ENCODE data around the gene LRRC45.
"Not testable (repeated sequence)": the region's sequence is repeated elsewhere in the genome, so short reads cannot be mapped to it uniquely, and the experiment has no call there.

LRRC45 gene

DNA sequence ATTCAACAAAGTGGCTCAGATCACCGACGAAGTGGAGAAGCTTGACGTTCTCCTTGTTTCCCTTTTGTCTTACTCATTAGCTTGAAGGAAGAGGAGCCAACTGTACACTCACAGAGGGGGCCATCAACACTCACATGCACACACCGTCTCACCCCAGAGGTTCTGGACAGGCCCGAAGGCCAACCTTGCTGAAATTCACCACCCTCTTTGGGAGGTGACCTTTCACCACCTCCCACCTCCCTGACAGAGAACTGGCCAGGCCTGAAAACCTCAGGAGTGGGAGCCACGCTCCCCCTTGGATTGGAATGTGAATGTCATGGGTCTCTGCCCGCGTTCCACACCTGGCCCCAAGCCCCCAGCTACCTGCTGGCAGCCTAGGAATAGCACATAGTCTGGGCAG, 12.4 kb downstream of the LRRC45 start:
- no peaks in the 10 kb centered on the region for H3K9me3 ChIP-seq (ENCODE audit: control insufficient read depth in 2 of 2, low read length in 2 of 2)
- H3K4me3 ChIP-seq (ENCODE audit: low read length in 2 of 2): no peak overlapping the region
- H3K4me1 ChIP-seq (ENCODE audit: control insufficient read depth in 2 of 2, insufficient read depth in 2 of 2, low read length in 2 of 2): peaks cover 22 to 23% of the 10 kb centered on the region in 2 donors
- no peak overlapping the region for H3K9ac ChIP-seq (ENCODE audit: low read depth in 1 of 2, low read length in 2 of 2)
- H3K27ac ChIP-seq (ENCODE audit: low read depth in 2 of 2, low read length in 2 of 2): no peak overlapping the region
- no peaks in the 10 kb centered on the region for H3K27me3 ChIP-seq (ENCODE audit: control insufficient read depth in 2 of 2, insufficient read depth in 2 of 2, low read length in 2 of 2)
- peaks cover 2 to 4% of the 10 kb centered on the region in 2 donors for H3K36me3 ChIP-seq (ENCODE audit: control insufficient read depth in 2 of 2, insufficient read depth in 2 of 2, low read length in 2 of 2)

DNA sequence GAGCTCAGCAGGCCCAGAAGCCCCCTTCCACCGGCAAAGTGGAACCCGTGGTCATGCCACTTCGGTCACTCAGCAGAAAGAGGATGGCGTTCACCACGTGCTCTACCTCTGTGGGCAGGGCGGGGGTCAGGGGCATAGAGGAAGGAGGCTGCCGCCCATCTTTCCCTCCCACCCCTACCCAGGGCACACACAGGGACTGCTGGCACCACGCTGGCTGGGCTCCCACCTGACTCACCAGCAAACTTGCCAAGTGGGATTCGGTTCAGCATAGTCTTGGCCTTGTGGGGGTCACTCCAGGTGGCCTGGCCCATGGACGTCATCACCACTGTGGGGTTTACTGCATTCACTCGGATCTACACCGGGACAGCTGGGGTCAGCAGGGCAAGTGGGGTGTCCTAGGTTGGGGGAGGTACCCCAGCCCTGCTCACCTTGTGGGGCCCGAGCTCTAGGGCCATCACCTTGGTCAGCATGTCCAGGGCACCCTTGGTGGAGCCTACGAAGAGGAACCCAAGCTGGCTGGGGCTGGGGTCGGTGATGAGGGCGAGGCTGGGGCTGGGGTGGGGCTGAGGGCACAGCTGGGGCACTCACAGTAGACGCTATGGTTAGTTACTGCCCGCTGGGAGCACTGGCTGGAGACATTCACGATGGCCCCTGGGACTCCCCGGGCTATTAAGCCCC, 13.0 kb downstream of the LRRC45 start:
- H3K27ac ChIP-seq (ENCODE audit: low read depth in 2 of 2, low read length in 2 of 2): no peak overlapping the region
- H3K4me3 ChIP-seq (ENCODE audit: low read length in 2 of 2): peak overlapping the region; percentile 74
- H3K9me3 ChIP-seq (ENCODE audit: control insufficient read depth in 2 of 2, low read length in 2 of 2): no peaks in the 10 kb centered on the region

DNA sequence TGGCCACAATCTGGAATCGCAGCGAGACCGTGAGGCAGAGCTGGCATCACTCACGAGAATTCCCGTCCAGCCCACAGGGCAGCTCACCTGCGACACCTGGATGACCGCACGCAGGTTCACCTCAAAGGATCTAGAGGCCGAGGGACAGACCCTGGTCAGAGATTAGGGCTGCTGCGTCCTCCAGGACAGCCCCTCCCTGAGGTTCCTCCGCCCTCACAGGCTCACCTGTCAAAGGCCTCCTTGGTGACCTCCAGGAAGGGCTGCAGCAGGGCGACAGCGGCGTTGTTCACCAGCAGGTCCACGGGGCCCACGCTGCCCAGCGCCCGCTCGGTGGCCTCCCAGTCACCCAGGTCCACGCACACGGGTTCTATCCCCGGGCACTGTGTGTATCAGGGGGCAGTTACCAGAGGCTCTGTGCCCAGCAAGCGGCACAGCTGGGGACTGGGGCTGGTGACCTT, 13.6 kb downstream of the LRRC45 start:
- H3K27ac ChIP-seq (ENCODE audit: low read depth in 2 of 2, low read length in 2 of 2): peak overlapping the region; percentile 98 to 99
- H3K27me3 ChIP-seq (ENCODE audit: control insufficient read depth in 2 of 2, insufficient read depth in 2 of 2, low read length in 2 of 2): no peaks in the 10 kb centered on the region
- H3K4me1 ChIP-seq (ENCODE audit: control insufficient read depth in 2 of 2, insufficient read depth in 2 of 2, low read length in 2 of 2): peaks cover 17 to 20% of the 10 kb centered on the region in 2 donors
- H3K4me3 ChIP-seq (ENCODE audit: low read length in 2 of 2): peak overlapping the region; percentile 74
- H3K36me3 ChIP-seq (ENCODE audit: control insufficient read depth in 2 of 2, insufficient read depth in 2 of 2, low read length in 2 of 2): peaks cover 2 to 4% of the 10 kb centered on the region in 2 donors
- H3K9ac ChIP-seq (ENCODE audit: low read depth in 1 of 2, low read length in 2 of 2): peak overlapping the region; percentile 78 to 79
- H3K9me3 ChIP-seq (ENCODE audit: control insufficient read depth in 2 of 2, low read length in 2 of 2): no peaks in the 10 kb centered on the region

More for the DNA sequence above, 13.0 kb downstream of the LRRC45 start:
- peaks cover 2 to 4% of the 10 kb centered on the region in 2 donors for H3K36me3 ChIP-seq (ENCODE audit: control insufficient read depth in 2 of 2, insufficient read depth in 2 of 2, low read length in 2 of 2)
- H3K4me1 ChIP-seq (ENCODE audit: control insufficient read depth in 2 of 2, insufficient read depth in 2 of 2, low read length in 2 of 2): peaks cover 17 to 20% of the 10 kb centered on the region in 2 donors
- no peaks in the 10 kb centered on the region for H3K27me3 ChIP-seq (ENCODE audit: control insufficient read depth in 2 of 2, insufficient read depth in 2 of 2, low read length in 2 of 2)
- peak overlapping the region; percentile 78 to 79 for H3K9ac ChIP-seq (ENCODE audit: low read depth in 1 of 2, low read length in 2 of 2)

- no peaks in the 10 kb centered on the region for H3K27me3 ChIP-seq (ENCODE audit: control insufficient read depth in 2 of 2, insufficient read depth in 2 of 2, low read length in 2 of 2)
- H3K9ac ChIP-seq (ENCODE audit: low read depth in 1 of 2, low read length in 2 of 2): peak within 1 kb of the TSS; percentile 78 to 79
- peaks cover 2 to 4% of the 10 kb centered on the region in 2 donors for H3K36me3 ChIP-seq (ENCODE audit: control insufficient read depth in 2 of 2, insufficient read depth in 2 of 2, low read length in 2 of 2)
- no peaks in the 10 kb centered on the region for H3K9me3 ChIP-seq (ENCODE audit: control insufficient read depth in 2 of 2, low read length in 2 of 2)
- peak within 1 kb of the TSS; percentile 98 to 99 for H3K27ac ChIP-seq (ENCODE audit: low read depth in 2 of 2, low read length in 2 of 2)
- H3K4me1 ChIP-seq (ENCODE audit: control insufficient read depth in 2 of 2, insufficient read depth in 2 of 2, low read length in 2 of 2): peaks cover 13 to 16% of the 10 kb centered on the region in 2 donors
- peak within 1 kb of the TSS; percentile 74 to 77 for H3K4me3 ChIP-seq (ENCODE audit: low read length in 2 of 2)
Measured at GRCh38 chr17:82037092-82037888, 14.2 kb downstream of the LRRC45 start, which contains the start of gene DCXR. TSS of gene DCXR (minus strand) at chr17:82037697. CDS start at chr17:82037682, 15 bp downstream.

DNA sequence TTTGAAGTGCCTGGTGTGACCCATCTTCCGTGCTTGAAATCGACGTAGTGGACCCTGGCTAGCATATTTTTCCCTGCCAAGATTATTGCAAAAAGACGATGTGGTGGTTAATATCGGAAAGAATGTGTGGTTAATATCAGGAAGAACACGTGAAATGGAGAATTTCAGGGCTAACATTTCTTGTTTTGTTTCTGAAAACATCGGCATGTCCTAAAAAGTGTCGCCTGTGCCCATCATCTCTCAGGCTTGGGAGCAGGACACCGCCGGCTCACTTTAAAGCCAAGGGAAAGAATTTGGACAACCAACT, 14.7 kb downstream of the LRRC45 start:
- Histone ChIP-seq H3K9ac (ENCODE audit: low read depth in 1 of 2, low read length in 2 of 2) (no peak overlapping the region), H3K4me3 (ENCODE audit: low read length in 2 of 2) (peak overlapping the region; percentile 31 to 77), H3K36me3 (ENCODE audit: control insufficient read depth in 2 of 2, insufficient read depth in 2 of 2, low read length in 2 of 2) (peaks cover 2 to 4% of the 10 kb centered on the region in 2 donors), H3K4me1 (ENCODE audit: control insufficient read depth in 2 of 2, insufficient read depth in 2 of 2, low read length in 2 of 2) (peaks cover 13 to 14% of the 10 kb centered on the region in 2 donors), H3K27ac (ENCODE audit: low read depth in 2 of 2, low read length in 2 of 2) (peak overlapping the region; percentile 98 to 99), H3K27me3 (ENCODE audit: control insufficient read depth in 2 of 2, insufficient read depth in 2 of 2, low read length in 2 of 2) (no peaks in the 10 kb centered on the region), H3K9me3 (ENCODE audit: control insufficient read depth in 2 of 2, low read length in 2 of 2) (no peaks in the 10 kb centered on the region)

GRCh38 chr17:82038796-82039409, 15.8 kb downstream of the LRRC45 start:
- peaks cover 13 to 14% of the 10 kb centered on the region in 2 donors for H3K4me1 ChIP-seq (ENCODE audit: control insufficient read depth in 2 of 2, insufficient read depth in 2 of 2, low read length in 2 of 2)
- H3K9me3 ChIP-seq (ENCODE audit: control insufficient read depth in 2 of 2, low read length in 2 of 2); H3K9ac ChIP-seq (ENCODE audit: low read depth in 1 of 2, low read length in 2 of 2); H3K27ac ChIP-seq (ENCODE audit: low read depth in 2 of 2, low read length in 2 of 2); H3K27me3 ChIP-seq (ENCODE audit: control insufficient read depth in 2 of 2, insufficient read depth in 2 of 2, low read length in 2 of 2); H3K36me3 ChIP-seq (ENCODE audit: control insufficient read depth in 2 of 2, insufficient read depth in 2 of 2, low read length in 2 of 2); H3K4me3 ChIP-seq (ENCODE audit: low read length in 2 of 2): not testable (repeated sequence)

DNA sequence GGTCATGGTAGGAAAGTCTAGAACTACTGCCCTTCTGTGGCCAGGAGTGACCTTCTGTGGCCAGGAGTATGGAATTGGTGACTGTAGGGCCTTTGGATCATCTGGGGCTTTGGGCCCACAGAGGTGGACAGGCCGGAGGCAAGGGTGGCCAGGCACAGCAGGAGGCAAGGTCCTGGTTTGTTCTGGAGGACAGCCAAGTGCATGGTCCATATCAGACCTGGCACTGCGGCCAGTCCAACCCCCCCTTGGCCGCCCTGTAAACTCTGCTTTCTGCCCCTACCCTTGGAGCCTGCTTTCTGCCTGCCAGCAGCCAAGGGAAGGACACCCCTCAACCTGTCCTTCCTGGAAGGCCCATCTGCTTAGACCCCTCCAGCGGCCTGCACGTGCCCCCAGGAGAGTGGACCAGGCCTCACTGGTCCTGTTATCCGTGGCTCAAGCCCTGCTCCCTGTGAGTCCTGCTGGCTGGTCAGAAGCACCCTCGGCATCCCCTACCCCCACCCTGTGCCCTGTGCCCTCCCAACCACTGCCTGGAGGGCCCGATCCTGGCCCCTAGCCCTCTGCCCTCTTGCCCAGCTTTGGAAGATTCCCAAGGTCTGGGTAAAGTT, 16.7 kb downstream of the LRRC45 start:
- no peak overlapping the region for H3K9ac ChIP-seq (ENCODE audit: low read depth in 1 of 2, low read length in 2 of 2)
- no peaks in the 10 kb centered on the region for H3K9me3 ChIP-seq (ENCODE audit: control insufficient read depth in 2 of 2, low read length in 2 of 2)

DNA sequence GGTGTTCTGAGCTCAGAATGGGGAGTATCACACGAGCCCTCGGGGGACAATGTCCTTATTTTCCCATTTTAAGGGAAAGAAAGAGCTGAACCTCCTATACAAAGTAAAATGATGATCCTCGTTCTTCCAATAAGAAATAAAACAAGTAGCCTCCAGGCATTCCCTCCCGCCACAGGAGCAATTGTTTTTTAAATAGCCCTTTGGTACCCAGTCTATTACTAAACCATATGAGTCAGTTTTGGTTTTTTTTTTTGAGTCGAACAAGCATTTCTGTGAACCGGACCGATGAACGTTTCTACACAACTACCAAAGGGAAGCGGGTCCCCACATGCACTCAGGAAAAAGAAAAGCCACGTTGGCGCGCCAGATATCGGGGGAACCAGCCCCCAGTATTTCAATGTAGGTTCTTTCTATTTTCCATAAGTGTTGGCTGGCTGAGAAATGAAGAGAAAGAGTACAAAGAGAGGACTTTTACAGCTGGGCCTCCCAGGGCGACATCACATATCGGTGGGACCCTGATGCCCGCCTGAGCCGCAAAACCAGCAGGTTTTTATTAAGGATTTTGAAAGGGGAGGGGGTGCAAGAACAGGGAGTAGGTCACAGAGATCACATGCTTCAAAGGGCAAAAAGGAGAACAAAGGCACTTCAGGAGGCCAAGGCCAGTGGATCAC, 18.2 kb downstream of the LRRC45 start:
- Histone ChIP-seq H3K4me3 (ENCODE audit: low read length in 2 of 2) (no peak overlapping the region), H3K27ac (ENCODE audit: low read depth in 2 of 2, low read length in 2 of 2) (no peak overlapping the region), H3K27me3 (ENCODE audit: control insufficient read depth in 2 of 2, insufficient read depth in 2 of 2, low read length in 2 of 2) (no peaks in the 10 kb centered on the region), H3K36me3 (ENCODE audit: control insufficient read depth in 2 of 2, insufficient read depth in 2 of 2, low read length in 2 of 2) (no peaks in the 10 kb centered on the region), H3K4me1 (ENCODE audit: control insufficient read depth in 2 of 2, insufficient read depth in 2 of 2, low read length in 2 of 2) (peaks cover 10 to 11% of the 10 kb centered on the region in 2 donors), H3K9ac (ENCODE audit: low read depth in 1 of 2, low read length in 2 of 2) (no peak overlapping the region), H3K9me3 (ENCODE audit: control insufficient read depth in 2 of 2, low read length in 2 of 2) (no peaks in the 10 kb centered on the region)

More for the DNA sequence above, 16.7 kb downstream of the LRRC45 start:
- peaks cover 2 to 4% of the 10 kb centered on the region in 2 donors for H3K36me3 ChIP-seq (ENCODE audit: control insufficient read depth in 2 of 2, insufficient read depth in 2 of 2, low read length in 2 of 2)
- no peak overlapping the region for H3K4me3 ChIP-seq (ENCODE audit: low read length in 2 of 2)
- no peak overlapping the region for H3K27ac ChIP-seq (ENCODE audit: low read depth in 2 of 2, low read length in 2 of 2)
- H3K27me3 ChIP-seq (ENCODE audit: control insufficient read depth in 2 of 2, insufficient read depth in 2 of 2, low read length in 2 of 2): no peaks in the 10 kb centered on the region
- peaks cover 13 to 14% of the 10 kb centered on the region in 2 donors for H3K4me1 ChIP-seq (ENCODE audit: control insufficient read depth in 2 of 2, insufficient read depth in 2 of 2, low read length in 2 of 2)

GRCh38 chr17:82042649-82043048, 19.5 kb downstream of the LRRC45 start:
- H3K27ac ChIP-seq (ENCODE audit: low read depth in 2 of 2, low read length in 2 of 2): no peak overlapping the region
- no peaks in the 10 kb centered on the region for H3K9me3 ChIP-seq (ENCODE audit: control insufficient read depth in 2 of 2, low read length in 2 of 2)
- H3K9ac ChIP-seq (ENCODE audit: low read depth in 1 of 2, low read length in 2 of 2): no peak overlapping the region
- H3K27me3 ChIP-seq (ENCODE audit: control insufficient read depth in 2 of 2, insufficient read depth in 2 of 2, low read length in 2 of 2): no peaks in the 10 kb centered on the region
- H3K4me1 ChIP-seq (ENCODE audit: control insufficient read depth in 2 of 2, insufficient read depth in 2 of 2, low read length in 2 of 2): peaks cover 4 to 5% of the 10 kb centered on the region in 2 donors
- H3K36me3 ChIP-seq (ENCODE audit: control insufficient read depth in 2 of 2, insufficient read depth in 2 of 2, low read length in 2 of 2): peaks cover 3 to 8% of the 10 kb centered on the region in 2 donors
- H3K4me3 ChIP-seq (ENCODE audit: low read length in 2 of 2): no peak overlapping the region
